ENCODE data around the gene C7orf57.

DNA sequence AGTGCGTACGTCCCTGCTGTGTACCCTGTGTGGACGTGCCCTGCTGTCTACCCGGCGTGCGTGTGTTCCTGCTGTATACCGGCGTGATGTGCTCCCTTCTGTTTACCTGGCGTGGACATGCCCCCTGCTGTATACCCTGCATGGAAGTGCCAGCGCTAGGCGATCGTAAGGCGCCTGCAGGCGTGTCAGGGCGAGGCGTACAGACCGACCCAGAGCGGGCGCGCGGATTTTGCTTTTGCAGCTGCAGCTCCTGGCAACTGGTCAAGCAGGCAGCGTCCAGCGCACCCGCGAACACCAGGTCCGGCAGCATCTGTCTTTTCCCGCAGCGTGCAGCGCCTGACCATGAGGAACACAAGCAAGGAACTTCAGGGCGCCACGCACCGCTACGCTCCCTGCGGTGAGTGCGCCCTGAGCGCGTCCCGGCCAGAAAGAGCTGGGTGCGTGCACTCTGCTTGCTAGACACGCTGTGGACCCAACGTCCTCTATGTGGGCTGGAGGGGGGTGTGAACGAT lies 680 bp downstream of the C7orf57 start:
- TF ChIP-seq, protein P1, sequence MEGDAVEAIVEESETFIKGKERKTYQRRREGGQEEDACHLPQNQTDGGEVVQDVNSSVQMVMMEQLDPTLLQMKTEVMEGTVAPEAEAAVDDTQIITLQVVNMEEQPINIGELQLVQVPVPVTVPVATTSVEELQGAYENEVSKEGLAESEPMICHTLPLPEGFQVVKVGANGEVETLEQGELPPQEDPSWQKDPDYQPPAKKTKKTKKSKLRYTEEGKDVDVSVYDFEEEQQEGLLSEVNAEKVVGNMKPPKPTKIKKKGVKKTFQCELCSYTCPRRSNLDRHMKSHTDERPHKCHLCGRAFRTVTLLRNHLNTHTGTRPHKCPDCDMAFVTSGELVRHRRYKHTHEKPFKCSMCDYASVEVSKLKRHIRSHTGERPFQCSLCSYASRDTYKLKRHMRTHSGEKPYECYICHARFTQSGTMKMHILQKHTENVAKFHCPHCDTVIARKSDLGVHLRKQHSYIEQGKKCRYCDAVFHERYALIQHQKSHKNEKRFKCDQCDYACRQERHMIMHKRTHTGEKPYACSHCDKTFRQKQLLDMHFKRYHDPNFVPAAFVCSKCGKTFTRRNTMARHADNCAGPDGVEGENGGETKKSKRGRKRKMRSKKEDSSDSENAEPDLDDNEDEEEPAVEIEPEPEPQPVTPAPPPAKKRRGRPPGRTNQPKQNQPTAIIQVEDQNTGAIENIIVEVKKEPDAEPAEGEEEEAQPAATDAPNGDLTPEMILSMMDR (IDR thresholded peaks at IDR 0.05; ENCODE audit: low read length) = no peak
- TF ChIP-seq EZH2 (IDR thresholded peaks at IDR 0.05; ENCODE audit: borderline replicate concordance, low read length) = no peak
